ENCODE results near the gene CENPB. TPM values are rescaled to one million over a fixed set of nuclear protein-coding genes. Genes with fewer than 3 reads are reported as not detected.

Gene CENPB
- polyA plus RNA-seq, 1 of the 3 experiments (the other 2 are of a cell fraction), result 41.2 TPM

DNA sequence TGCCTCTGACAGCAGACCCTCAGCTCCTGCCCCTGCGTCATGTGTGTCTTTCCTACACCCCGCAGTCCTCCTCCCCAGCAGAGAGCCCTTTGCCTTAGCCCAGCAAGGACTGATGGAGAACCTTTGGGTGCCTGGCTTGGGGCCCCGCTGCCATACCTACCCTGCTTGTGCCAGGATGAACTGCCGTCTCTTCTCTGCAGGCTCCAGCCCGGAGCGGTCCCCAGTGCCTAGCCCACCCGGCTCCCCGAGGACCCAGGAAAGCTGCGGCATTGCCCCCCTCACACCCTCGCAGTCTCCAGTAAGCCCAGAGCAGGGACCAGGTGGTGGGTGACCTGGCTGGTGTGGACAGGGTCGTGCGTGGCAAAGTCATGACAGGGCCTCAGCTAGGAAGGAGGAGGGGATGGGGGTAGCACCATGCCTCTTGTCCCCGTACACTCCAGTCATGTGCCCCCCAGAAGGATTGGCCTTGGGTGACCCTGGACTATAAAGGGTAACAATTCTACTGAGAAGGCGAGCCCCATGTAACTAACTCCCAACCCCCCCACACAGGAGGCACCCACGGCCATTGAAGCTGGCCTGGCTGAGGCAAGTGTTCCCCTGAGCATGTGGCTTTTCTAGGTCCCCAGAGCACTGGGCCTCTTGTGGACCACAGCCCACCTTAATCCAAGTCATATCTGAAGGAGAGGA is 45.8 kb downstream of the CENPB start (continued):
- TF ChIP-seq, protein P1, sequence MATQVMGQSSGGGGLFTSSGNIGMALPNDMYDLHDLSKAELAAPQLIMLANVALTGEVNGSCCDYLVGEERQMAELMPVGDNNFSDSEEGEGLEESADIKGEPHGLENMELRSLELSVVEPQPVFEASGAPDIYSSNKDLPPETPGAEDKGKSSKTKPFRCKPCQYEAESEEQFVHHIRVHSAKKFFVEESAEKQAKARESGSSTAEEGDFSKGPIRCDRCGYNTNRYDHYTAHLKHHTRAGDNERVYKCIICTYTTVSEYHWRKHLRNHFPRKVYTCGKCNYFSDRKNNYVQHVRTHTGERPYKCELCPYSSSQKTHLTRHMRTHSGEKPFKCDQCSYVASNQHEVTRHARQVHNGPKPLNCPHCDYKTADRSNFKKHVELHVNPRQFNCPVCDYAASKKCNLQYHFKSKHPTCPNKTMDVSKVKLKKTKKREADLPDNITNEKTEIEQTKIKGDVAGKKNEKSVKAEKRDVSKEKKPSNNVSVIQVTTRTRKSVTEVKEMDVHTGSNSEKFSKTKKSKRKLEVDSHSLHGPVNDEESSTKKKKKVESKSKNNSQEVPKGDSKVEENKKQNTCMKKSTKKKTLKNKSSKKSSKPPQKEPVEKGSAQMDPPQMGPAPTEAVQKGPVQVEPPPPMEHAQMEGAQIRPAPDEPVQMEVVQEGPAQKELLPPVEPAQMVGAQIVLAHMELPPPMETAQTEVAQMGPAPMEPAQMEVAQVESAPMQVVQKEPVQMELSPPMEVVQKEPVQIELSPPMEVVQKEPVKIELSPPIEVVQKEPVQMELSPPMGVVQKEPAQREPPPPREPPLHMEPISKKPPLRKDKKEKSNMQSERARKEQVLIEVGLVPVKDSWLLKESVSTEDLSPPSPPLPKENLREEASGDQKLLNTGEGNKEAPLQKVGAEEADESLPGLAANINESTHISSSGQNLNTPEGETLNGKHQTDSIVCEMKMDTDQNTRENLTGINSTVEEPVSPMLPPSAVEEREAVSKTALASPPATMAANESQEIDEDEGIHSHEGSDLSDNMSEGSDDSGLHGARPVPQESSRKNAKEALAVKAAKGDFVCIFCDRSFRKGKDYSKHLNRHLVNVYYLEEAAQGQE (IDR thresholded peaks at IDR 0.05; ENCODE audit: low read depth, low read length), result no peak
- no peak for TF ChIP-seq NRF1 (IDR thresholded peaks at IDR 0.05; ENCODE audit: low read depth, low read length)
- no peak for TF ChIP-seq TAF1 (IDR thresholded peaks at IDR 0.05; ENCODE audit: borderline replicate concordance, low read depth, low read length)
- TF ChIP-seq, protein P2, sequence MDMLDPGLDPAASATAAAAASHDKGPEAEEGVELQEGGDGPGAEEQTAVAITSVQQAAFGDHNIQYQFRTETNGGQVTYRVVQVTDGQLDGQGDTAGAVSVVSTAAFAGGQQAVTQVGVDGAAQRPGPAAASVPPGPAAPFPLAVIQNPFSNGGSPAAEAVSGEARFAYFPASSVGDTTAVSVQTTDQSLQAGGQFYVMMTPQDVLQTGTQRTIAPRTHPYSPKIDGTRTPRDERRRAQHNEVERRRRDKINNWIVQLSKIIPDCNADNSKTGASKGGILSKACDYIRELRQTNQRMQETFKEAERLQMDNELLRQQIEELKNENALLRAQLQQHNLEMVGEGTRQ (IDR thresholded peaks at IDR 0.05; ENCODE audit: borderline replicate concordance, low read depth, low read length), result no peak
- TF ChIP-seq FOXM1 (IDR thresholded peaks at IDR 0.05; ENCODE audit: low read depth), result no peak

DNA sequence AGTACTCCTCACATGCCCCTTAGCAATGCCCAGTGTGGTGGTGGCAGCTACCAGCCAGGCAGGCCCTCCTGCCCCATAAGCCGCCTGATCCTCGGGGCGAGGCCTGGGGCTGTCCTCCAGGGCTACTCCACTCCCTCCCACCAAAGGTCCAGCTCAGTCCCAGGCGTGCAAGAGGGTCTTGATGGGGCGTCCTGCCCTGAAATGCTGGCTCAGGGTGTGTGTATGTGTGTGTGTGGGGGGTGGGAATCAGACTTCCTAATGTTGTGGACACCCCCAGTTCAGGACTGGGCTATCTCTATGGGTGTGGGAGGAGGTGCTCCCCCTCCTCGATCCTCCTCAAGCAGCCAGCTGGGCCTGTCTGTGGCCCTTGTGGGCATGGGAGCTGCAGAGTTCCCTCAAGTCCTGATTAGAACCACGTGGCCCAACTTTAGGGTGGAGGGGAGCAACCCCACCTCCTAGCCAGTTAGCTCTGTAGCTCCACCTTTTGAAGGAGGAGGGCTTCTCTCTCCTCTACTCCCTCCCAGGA is 46.6 kb downstream of the CENPB start:
- no peaks in the 10 kb centered on the region for H3K9me3 ChIP-seq
- WGBS (ENCODE audit: low lambda C conversion rate), result 59% methylated on average over 6 of the region's 7 CpGs
- no peaks in the 10 kb centered on the region for H3K79me2 ChIP-seq (ENCODE audit: insufficient read depth)
- no peak overlapping the region for H3K4me2 ChIP-seq
- ChIA-PET POLR2A (interaction anchor here (1.2 kb wide), 2 partner anchors 10 to 28 kb away, joined by 3 to 4 read pairs; partner anchors contain the start of gene ADISSP), CTCF (interaction anchor here (1.6 to 3.5 kb wide), 4 partner anchors 11 to 64 kb away, joined by 6 to 25 read pairs (median 7); no protein-coding TSS in a partner anchor)
- H2AFZ ChIP-seq (ENCODE audit: low read depth), result no peak overlapping the region
- H3K4me3 ChIP-seq (ENCODE audit: low read depth in 2 of 2, low read length in 1 of 2), result no peak overlapping the region
- H3K36me3 ChIP-seq (replicated peaks in 1 of 2; ENCODE audit: control insufficient read depth in 1 of 2, insufficient read depth in 2 of 2, low read length in 1 of 2), result no peaks in the 10 kb centered on the region
- H3K27me3 ChIP-seq (ENCODE audit: insufficient read depth), result no peaks in the 10 kb centered on the region
- TF ChIP-seq ELF1 (IDR thresholded peaks at IDR 0.05) (no peak), SMC3 (IDR thresholded peaks at IDR 0.05; ENCODE audit: low read depth, low read length) (no peak), YY1 (IDR thresholded peaks at IDR 0.05; ENCODE audit: low read depth) (no peak)
- TF ChIP-seq, protein P1 (IDR thresholded peaks at IDR 0.05; ENCODE audit: low read depth, low read length), result no peak
- no peaks in the 10 kb centered on the region for H4K20me1 ChIP-seq (ENCODE audit: insufficient read depth)
- no peaks in the 10 kb centered on the region for H3K9me2 ChIP-seq
- H3K4me1 ChIP-seq (ENCODE audit: control insufficient read depth in 1 of 2, insufficient read depth in 2 of 2, low read depth in 1 of 2, low read length in 1 of 2), result peaks cover 0 to 22% of the 10 kb centered on the region in 2 experiments; a peak in 1 of 4 replicates
- H3K27ac ChIP-seq (ENCODE audit: low read depth in 2 of 2, low read length in 1 of 2), result no peak overlapping the region; a peak in 1 of 4 replicates
- H3K9ac ChIP-seq, result no peak overlapping the region
- DNase-seq, result no peak
- no peaks in the 10 kb centered on the region for H3F3A ChIP-seq (replicated peaks; ENCODE audit: insufficient read depth)
